ENCODE measurements around the gene KCNH1.
"Not testable (repeated sequence)": the region's sequence is repeated elsewhere in the genome, so short reads cannot be mapped to it uniquely, and the experiment has no call there.

KCNH1 gene

GRCh38 chr1:210662291-210663050 lies 471.5 kb downstream of the KCNH1 start:
- Mint-ChIP-seq H3K4me3 (no peak overlapping the region), H3K27ac (no peak overlapping the region), H3K9me3 (peaks cover 10% of the 10 kb centered on the region), H3K36me3 (ENCODE audit: low read depth) (no peaks in the 10 kb centered on the region), H3K4me1 (ENCODE audit: low read depth) (no peaks in the 10 kb centered on the region), H3K27me3 (no peaks in the 10 kb centered on the region)
- intact Hi-C loops (cut with micrococcal nuclease): no loop called here

GRCh38 chr1:210661520-210661919 lies 472.4 kb downstream of the KCNH1 start:
- H3K9me3 Mint-ChIP-seq; H3K27ac Mint-ChIP-seq; intact Hi-C loops (cut with micrococcal nuclease); H3K36me3 Mint-ChIP-seq (ENCODE audit: low read depth); H3K4me3 Mint-ChIP-seq; H3K4me1 Mint-ChIP-seq (ENCODE audit: low read depth); H3K27me3 Mint-ChIP-seq: not testable (repeated sequence)

GRCh38 chr1:210657806-210658205 lies 476.1 kb downstream of the KCNH1 start:
- no peak overlapping the region for H3K4me3 Mint-ChIP-seq
- H3K27ac Mint-ChIP-seq: no peak overlapping the region
- H3K9me3 Mint-ChIP-seq: peaks cover 21% of the 10 kb centered on the region
- intact Hi-C loops (cut with micrococcal nuclease): no loop called here
- H3K27me3 Mint-ChIP-seq: no peaks in the 10 kb centered on the region
- no peaks in the 10 kb centered on the region for H3K36me3 Mint-ChIP-seq (ENCODE audit: low read depth)
- no peaks in the 10 kb centered on the region for H3K4me1 Mint-ChIP-seq (ENCODE audit: low read depth)

- intact Hi-C loops (cut with micrococcal nuclease): no loop called here
- H3K4me1 Mint-ChIP-seq (ENCODE audit: low read depth): no peaks in the 10 kb centered on the region
- H3K36me3 Mint-ChIP-seq (ENCODE audit: low read depth): no peaks in the 10 kb centered on the region
- H3K27ac Mint-ChIP-seq: no peak overlapping the region
- H3K4me3 Mint-ChIP-seq: no peak overlapping the region
- H3K27me3 Mint-ChIP-seq: no peaks in the 10 kb centered on the region
- peaks cover 21% of the 10 kb centered on the region for H3K9me3 Mint-ChIP-seq
Measured at GRCh38 chr1:210655511-210655910, 478.4 kb downstream of the KCNH1 start.

- Mint-ChIP-seq H3K9me3 (peaks cover 21% of the 10 kb centered on the region), H3K4me1 (ENCODE audit: low read depth) (no peaks in the 10 kb centered on the region), H3K4me3 (no peak overlapping the region), H3K27ac (no peak overlapping the region), H3K27me3 (no peaks in the 10 kb centered on the region), H3K36me3 (ENCODE audit: low read depth) (no peaks in the 10 kb centered on the region)
- intact Hi-C loops (cut with micrococcal nuclease): no loop called here
Measured at GRCh38 chr1:210654176-210654981, 479.6 kb downstream of the KCNH1 start.

GRCh38 chr1:210653771-210654170 lies 480.2 kb downstream of the KCNH1 start:
- H3K36me3 Mint-ChIP-seq (ENCODE audit: low read depth): no peaks in the 10 kb centered on the region
- intact Hi-C loops (cut with micrococcal nuclease): no loop called here
- H3K4me3 Mint-ChIP-seq: no peak overlapping the region
- H3K9me3 Mint-ChIP-seq: peaks cover 19% of the 10 kb centered on the region
- no peaks in the 10 kb centered on the region for H3K4me1 Mint-ChIP-seq (ENCODE audit: low read depth)
- H3K27ac Mint-ChIP-seq: no peak overlapping the region
- H3K27me3 Mint-ChIP-seq: no peaks in the 10 kb centered on the region

GRCh38 chr1:210652329-210652954 lies 481.5 kb downstream of the KCNH1 start:
- H3K4me1 Mint-ChIP-seq (ENCODE audit: low read depth): no peaks in the 10 kb centered on the region
- H3K9me3 Mint-ChIP-seq: peaks cover 11% of the 10 kb centered on the region
- no peaks in the 10 kb centered on the region for H3K36me3 Mint-ChIP-seq (ENCODE audit: low read depth)
- H3K27ac Mint-ChIP-seq: no peak overlapping the region
- H3K27me3 Mint-ChIP-seq: no peaks in the 10 kb centered on the region
- H3K4me3 Mint-ChIP-seq: no peak overlapping the region
- intact Hi-C loops (cut with micrococcal nuclease): no loop called here

GRCh38 chr1:210650403-210650802 lies 483.5 kb downstream of the KCNH1 start:
- H3K4me3 Mint-ChIP-seq: no peak overlapping the region
- H3K27me3 Mint-ChIP-seq: no peaks in the 10 kb centered on the region
- intact Hi-C loops (cut with micrococcal nuclease): no loop called here
- H3K9me3 Mint-ChIP-seq: peaks cover 11% of the 10 kb centered on the region
- H3K4me1 Mint-ChIP-seq (ENCODE audit: low read depth): no peaks in the 10 kb centered on the region
- H3K27ac Mint-ChIP-seq: no peak overlapping the region
- no peaks in the 10 kb centered on the region for H3K36me3 Mint-ChIP-seq (ENCODE audit: low read depth)

GRCh38 chr1:210648588-210649269 lies 485.2 kb downstream of the KCNH1 start:
- Mint-ChIP-seq H3K4me3 (no peak overlapping the region), H3K4me1 (ENCODE audit: low read depth) (no peaks in the 10 kb centered on the region), H3K27ac (no peak overlapping the region), H3K27me3 (no peaks in the 10 kb centered on the region), H3K9me3 (peaks cover 5% of the 10 kb centered on the region), H3K36me3 (ENCODE audit: low read depth) (no peaks in the 10 kb centered on the region)
- intact Hi-C loops (cut with micrococcal nuclease): no loop called here

GRCh38 chr1:210647406-210648333 lies 486.3 kb downstream of the KCNH1 start:
- H3K36me3 Mint-ChIP-seq (ENCODE audit: low read depth): no peaks in the 10 kb centered on the region
- H3K4me1 Mint-ChIP-seq (ENCODE audit: low read depth): no peaks in the 10 kb centered on the region
- no peaks in the 10 kb centered on the region for H3K27me3 Mint-ChIP-seq
- no peak overlapping the region for H3K27ac Mint-ChIP-seq
- H3K9me3 Mint-ChIP-seq: no peaks in the 10 kb centered on the region
- intact Hi-C loops (cut with micrococcal nuclease): no loop called here
- no peak overlapping the region for H3K4me3 Mint-ChIP-seq

- Mint-ChIP-seq H3K4me1 (ENCODE audit: low read depth) (no peaks in the 10 kb centered on the region), H3K27me3 (no peaks in the 10 kb centered on the region), H3K36me3 (ENCODE audit: low read depth) (no peaks in the 10 kb centered on the region)
Measured at GRCh38 chr1:210646258-210646616, 487.7 kb downstream of the KCNH1 start.

GRCh38 chr1:210645582-210646257 lies 488.2 kb downstream of the KCNH1 start:
- intact Hi-C loops (cut with micrococcal nuclease): no loop called here
- no peaks in the 10 kb centered on the region for H3K36me3 Mint-ChIP-seq (ENCODE audit: low read depth)
- no peaks in the 10 kb centered on the region for H3K9me3 Mint-ChIP-seq
- no peaks in the 10 kb centered on the region for H3K4me1 Mint-ChIP-seq (ENCODE audit: low read depth)
- no peak overlapping the region for H3K4me3 Mint-ChIP-seq
- no peaks in the 10 kb centered on the region for H3K27me3 Mint-ChIP-seq
- no peak overlapping the region for H3K27ac Mint-ChIP-seq

More at GRCh38 chr1:210646258-210646616, 487.7 kb downstream of the KCNH1 start:
- Mint-ChIP-seq H3K9me3 (no peaks in the 10 kb centered on the region), H3K27ac (no peak overlapping the region), H3K4me3 (no peak overlapping the region)
- intact Hi-C loops (cut with micrococcal nuclease): no loop called here

- H3K36me3 Mint-ChIP-seq (ENCODE audit: low read depth): no peaks in the 10 kb centered on the region
- H3K4me1 Mint-ChIP-seq (ENCODE audit: low read depth): no peaks in the 10 kb centered on the region
- no peaks in the 10 kb centered on the region for H3K9me3 Mint-ChIP-seq
- H3K4me3 Mint-ChIP-seq: no peak overlapping the region
- intact Hi-C loops (cut with micrococcal nuclease): no loop called here
- no peak overlapping the region for H3K27ac Mint-ChIP-seq
- H3K27me3 Mint-ChIP-seq: no peaks in the 10 kb centered on the region
Measured at GRCh38 chr1:210641582-210641981, 492.4 kb downstream of the KCNH1 start.

All from dendritic cell treated with granulocyte-macrophage colony-stimulating factor and Interleukin-4, amounts not matched to agents 40 ng/mL and 50 ng/mL, for 4 days (primary cell).